ENCODE measurements around the gene RGS12. TPM values are rescaled to one million over a fixed set of nuclear protein-coding genes. Genes with fewer than 3 reads are reported as not detected.

Gene RGS12
- total RNA-seq, 4 donors from 2014 or later: 9.1 to 22.6 (median 21.1) TPM

GRCh38 chr4:3294401-3295241 is 1.8 kb downstream of the RGS12 start:
- no peaks in the 10 kb centered on the region for H3K36me3 ChIP-seq
- peaks cover 28 to 29% of the 10 kb centered on the region in 2 donors for H3K4me1 ChIP-seq
- ATAC-seq: no peak
- no peaks in the 10 kb centered on the region for H3K27me3 ChIP-seq
- H3K4me3 ChIP-seq: peak overlapping the region in 2 of 4 donors; percentile 63 to 86
- H3K27ac ChIP-seq: peak overlapping the region; percentile 82 to 100 (median 92)
- intact Hi-C loops (cut with DNase I; ENCODE audit: low total_unique reads) (loop anchor here (5.0 to 10.0 kb wide), 3 partner anchors 168 to 1440 kb away; partner anchors contain the start of genes DOK7 and LETM1), in situ Hi-C loops (cut with MboI; ENCODE audit: low sequenced_read_pairs in 4 of 4) (no loop called here)
- TF ChIP-seq POLR2A (IDR thresholded peaks at IDR 0.05) (no peak), CTCF (IDR thresholded peaks at IDR 0.05 in 4 of 5, conservative IDR thresholded peaks at IDR 0.05 in 1 of 5) (no peak)
- DNase-seq: no peak
- no peaks in the 10 kb centered on the region for H3K9me3 ChIP-seq

GRCh38 chr4:3295837-3296624 is 3.2 kb downstream of the RGS12 start:
- H3K4me1 ChIP-seq: peaks cover 20 to 24% of the 10 kb centered on the region in 2 donors
- H3K4me3 ChIP-seq: no peak overlapping the region
- in situ Hi-C loops (cut with MboI; ENCODE audit: low sequenced_read_pairs in 4 of 4) (no loop called here), intact Hi-C loops (cut with DNase I; ENCODE audit: low total_unique reads) (loop anchor here (10.0 kb wide), 1 partner anchor 1441 kb away; the partner anchor contains the start of gene LETM1)
- DNase-seq (no peak), ATAC-seq (no peak)
- H3K36me3 ChIP-seq: no peaks in the 10 kb centered on the region
- no peaks in the 10 kb centered on the region for H3K9me3 ChIP-seq
- no peak overlapping the region for H3K27ac ChIP-seq
- no peak for TF ChIP-seq POLR2A (IDR thresholded peaks at IDR 0.05)
- no peak for TF ChIP-seq CTCF (IDR thresholded peaks at IDR 0.05 in 4 of 5, conservative IDR thresholded peaks at IDR 0.05 in 1 of 5)
- no peaks in the 10 kb centered on the region for H3K27me3 ChIP-seq

- no peak for DNase-seq
- intact Hi-C loops (cut with DNase I; ENCODE audit: low total_unique reads) (loop anchor here (10.0 kb wide), 1 partner anchor 1442 kb away; the partner anchor contains the start of gene LETM1), in situ Hi-C loops (cut with MboI; ENCODE audit: low sequenced_read_pairs in 4 of 4) (no loop called here)
- no peak for ATAC-seq
- Histone ChIP-seq H3K4me1 (peaks cover 17 to 22% of the 10 kb centered on the region in 2 donors), H3K27ac (no peak overlapping the region), H3K27me3 (no peaks in the 10 kb centered on the region), H3K4me3 (no peak overlapping the region), H3K9me3 (no peaks in the 10 kb centered on the region), H3K36me3 (no peaks in the 10 kb centered on the region)
- TF ChIP-seq CTCF (IDR thresholded peaks at IDR 0.05 in 4 of 5, conservative IDR thresholded peaks at IDR 0.05 in 1 of 5) (no peak), POLR2A (IDR thresholded peaks at IDR 0.05) (no peak)
These were observed 3.8 kb downstream of the RGS12 start for GRCh38 chr4:3296651-3297050.

GRCh38 chr4:3297066-3297859 is 4.4 kb downstream of the RGS12 start:
- Histone ChIP-seq H3K4me1 (peaks cover 19 to 27% of the 10 kb centered on the region in 2 donors), H3K27ac (no peak overlapping the region), H3K27me3 (no peaks in the 10 kb centered on the region), H3K4me3 (no peak overlapping the region), H3K36me3 (no peaks in the 10 kb centered on the region), H3K9me3 (no peaks in the 10 kb centered on the region)
- intact Hi-C loops (cut with DNase I; ENCODE audit: low total_unique reads): loop anchor here (10.0 kb wide), 1 partner anchor 1442 kb away; the partner anchor contains the start of gene LETM1
- TF ChIP-seq CTCF (IDR thresholded peaks at IDR 0.05 in 4 of 5, conservative IDR thresholded peaks at IDR 0.05 in 1 of 5) (no peak), POLR2A (IDR thresholded peaks at IDR 0.05) (no peak)
- in situ Hi-C loops (cut with MboI; ENCODE audit: low sequenced_read_pairs in 4 of 4): no loop called here
- peak in 1 of 2 donors; percentile 6 for DNase-seq
- no peak for ATAC-seq

All from gastrocnemius medialis (tissue), 4 donors.